HG03060 (cell line): ENCODE measurements around the gene SRGAP1.
"Not testable (repeated sequence)": the region's sequence is repeated elsewhere in the genome, so short reads cannot be mapped to it uniquely, and the experiment has no call there.

Experiments
- ATAC-seq: cut with Tn5 transposase; IDR thresholded peaks from one replicate; pipeline ENCODE4 v1.9.1; 2021; ENCODE audit warnings: low read depth, moderate number of reproducible peaks; ENCODE audit not compliant: unreplicated experiment

Gene SRGAP1

GRCh38 chr12:64066776-64067175 is 222.3 kb downstream of the SRGAP1 start:
- no peak for ATAC-seq

DNA sequence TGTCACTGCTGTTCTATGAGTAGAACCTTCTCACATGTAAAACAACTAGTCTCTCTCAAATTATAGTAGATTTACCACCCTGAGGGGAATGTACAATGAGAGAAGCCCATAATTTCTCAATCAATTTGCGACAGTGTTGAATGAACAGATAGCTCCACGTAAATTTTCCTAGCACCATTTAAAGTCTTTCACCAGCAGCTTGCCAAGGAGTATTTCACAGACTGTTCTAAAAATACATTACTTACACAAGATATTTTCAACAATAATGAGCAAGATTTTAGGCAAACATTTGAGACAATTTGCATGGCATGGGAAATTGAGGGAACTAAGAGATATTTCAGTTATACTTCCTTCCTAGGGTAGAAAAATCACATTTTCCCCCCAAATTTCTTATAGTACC is 226.0 kb downstream of the SRGAP1 start:
- no peak for ATAC-seq

DNA sequence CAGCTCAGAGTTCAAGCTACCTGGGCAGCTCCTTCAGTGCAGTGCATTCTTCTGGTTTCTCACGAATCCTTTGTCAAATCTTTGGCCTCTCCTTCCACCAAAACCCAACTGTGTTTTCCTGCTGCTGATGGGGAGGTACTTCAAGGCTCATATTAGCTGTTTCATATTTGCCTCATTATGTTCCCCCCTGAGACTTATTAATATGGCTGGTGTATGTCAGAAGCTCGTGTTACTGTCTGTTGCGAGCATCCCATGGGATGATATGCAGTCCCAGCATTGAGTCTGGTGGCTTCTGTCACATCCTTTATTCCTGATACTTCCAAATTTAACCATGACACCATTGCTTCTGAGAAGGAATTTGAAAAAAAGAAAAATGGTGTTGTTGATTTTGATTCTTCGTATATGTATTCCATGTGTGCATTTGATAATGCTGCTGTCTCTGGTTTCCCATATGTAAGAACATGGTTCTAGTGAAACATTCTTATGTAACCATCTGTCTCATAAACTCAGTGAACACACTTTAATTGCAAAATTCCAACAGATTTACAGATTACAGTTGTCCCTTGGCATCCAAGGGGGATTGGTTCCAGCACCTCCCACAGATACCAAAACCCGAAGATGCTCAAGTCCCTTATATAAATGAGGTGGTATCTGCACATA is 228.5 kb downstream of the SRGAP1 start:
- ATAC-seq, result no peak

DNA sequence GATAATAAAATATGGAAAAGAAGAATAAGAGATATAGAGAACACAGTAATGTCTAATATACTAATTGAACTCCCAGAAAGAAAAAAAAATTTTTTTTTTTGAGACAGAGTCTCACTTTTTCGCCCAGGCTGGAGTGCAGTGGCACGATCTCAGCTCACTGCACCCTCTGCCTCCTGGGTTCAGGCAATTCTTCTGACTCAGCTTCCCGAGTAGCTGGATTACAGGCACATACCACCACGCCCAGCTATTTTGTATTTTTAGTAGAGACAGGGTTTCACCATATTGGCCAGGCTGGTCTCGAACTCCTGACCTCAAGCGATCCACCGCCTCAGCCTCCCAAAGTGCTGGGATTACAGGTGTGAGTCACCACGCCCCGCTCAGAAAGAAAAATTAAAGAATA is 232.1 kb downstream of the SRGAP1 start:
- not testable (repeated sequence) for ATAC-seq

DNA sequence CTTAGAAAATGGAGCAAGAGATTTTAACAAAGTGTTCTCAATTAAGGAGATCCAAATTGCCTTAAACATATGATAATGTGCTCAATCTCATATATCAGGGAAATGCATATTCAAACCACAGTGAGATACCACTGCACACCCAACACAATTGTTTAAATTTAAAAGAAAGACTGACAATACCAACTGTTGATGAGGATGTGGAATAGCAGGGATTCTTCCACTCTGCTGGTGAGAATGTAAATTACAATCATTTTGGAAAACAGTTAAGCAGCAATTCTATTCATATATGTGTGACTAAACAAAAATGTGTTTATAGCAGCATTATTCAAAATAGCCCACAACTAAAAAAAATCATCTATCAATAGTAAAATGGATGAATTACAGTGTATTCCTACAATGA is 233.4 kb downstream of the SRGAP1 start:
- ATAC-seq, result no peak

- ATAC-seq, result no peak
Observed at GRCh38 chr12:64080319-64081007, 236.0 kb downstream of the SRGAP1 start.

GRCh38 chr12:64081008-64081404 is 236.5 kb downstream of the SRGAP1 start:
- ATAC-seq, result no peak

DNA sequence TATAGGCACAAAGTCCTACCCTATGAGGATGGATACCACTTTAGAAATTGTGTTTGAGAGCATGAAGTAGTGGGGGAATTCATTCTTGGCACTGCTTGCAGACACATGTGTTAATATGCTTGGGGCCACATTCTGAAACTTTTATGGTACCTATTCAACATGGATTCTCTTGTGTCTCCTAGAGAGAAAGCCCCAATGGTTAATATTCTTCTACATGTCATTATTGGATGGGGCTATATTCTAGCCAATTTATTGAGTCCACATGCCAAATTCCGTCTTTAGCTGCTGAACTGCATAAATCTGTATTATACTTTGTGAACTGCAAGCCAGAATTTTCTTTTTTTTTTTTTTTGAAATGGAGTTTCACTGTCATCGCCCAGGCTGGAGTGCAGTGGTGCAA is 237.6 kb downstream of the SRGAP1 start:
- ATAC-seq, result no peak

- ATAC-seq, result no peak
Observed at GRCh38 chr12:64082866-64083268, 238.4 kb downstream of the SRGAP1 start.

DNA sequence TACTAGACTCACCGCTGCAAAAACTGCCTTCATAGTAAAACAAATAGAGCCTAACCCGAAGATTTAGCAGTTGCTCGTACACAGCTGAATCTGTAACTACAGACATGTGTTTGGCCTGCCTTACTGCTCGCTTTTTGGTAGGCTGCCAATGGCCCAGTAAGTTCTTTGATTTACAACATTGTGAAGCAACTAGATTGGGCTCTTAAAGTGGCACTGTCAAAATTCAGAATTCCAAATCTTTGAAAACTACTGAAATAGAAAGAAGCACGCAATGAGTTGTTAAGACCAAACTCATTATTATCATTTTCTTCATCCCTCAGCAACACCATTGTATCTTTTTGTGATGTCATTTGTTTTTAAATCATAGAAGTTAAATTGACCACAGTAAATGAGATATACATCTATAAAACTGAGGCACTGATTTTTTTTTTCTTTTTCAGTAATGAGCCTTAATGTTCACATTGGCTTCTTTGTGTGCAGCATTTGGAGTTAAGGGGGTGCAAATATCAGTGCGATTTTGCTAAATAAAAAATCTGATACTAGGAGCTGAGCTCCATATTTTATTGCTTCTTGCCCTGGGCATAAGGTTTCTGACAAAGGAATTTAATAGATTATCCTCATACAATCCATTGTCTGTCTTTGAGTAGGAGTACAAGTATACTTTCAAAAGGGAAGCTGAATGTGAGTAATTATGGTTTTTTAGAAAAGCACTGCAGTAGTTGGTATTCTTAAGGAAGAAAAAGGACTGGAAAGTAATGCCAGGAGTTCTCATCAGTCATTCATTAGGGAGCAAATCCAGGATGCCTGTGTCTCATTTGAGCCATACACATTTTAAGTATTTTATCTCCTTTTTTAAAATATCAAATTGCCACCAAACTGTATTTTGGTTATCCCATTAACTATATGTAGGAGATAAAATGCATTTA is 239.0 kb downstream of the SRGAP1 start:
- ATAC-seq, result no peak

DNA sequence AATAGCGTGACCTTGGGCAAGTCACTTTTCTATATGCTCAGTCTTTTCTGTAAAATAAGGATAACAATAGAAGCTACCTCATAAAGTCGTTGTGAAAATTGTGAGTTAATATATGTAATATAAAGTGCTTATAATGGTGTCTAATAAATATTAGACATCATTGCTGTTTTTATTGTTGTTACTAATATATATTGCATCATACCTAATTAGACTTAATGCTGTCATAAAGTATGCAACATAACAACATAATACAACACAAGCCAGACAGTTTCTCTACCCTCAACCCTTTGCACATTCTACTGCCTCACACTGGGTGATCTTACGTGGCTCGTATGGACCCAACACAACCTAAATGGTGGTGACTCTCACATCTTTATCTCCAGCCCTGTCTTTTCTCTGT is 240.7 kb downstream of the SRGAP1 start:
- no peak for ATAC-seq

GRCh38 chr12:64085996-64086395 is 241.5 kb downstream of the SRGAP1 start:
- ATAC-seq, result no peak

DNA sequence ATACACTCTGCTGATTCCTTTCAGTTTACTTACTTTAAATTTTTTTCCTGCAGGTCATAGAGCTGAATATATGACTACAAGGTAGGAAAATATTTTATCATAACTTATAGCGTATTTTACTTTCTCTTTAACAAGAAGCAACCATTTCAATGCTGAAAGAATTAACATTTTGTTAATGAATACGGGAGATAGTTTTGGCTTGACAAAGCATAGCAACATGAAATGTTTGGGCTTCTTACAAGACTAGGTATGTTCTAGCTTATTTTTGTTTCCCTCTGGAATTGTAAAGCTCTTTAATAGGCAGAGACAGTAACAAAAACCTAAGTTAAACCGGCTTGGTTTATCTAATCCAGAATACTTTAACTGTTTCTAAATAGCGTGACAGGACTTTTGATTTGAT is 242.4 kb downstream of the SRGAP1 start:
- ATAC-seq, result no peak

- no peak for ATAC-seq
Observed at GRCh38 chr12:64087761-64088160, 243.3 kb downstream of the SRGAP1 start.

DNA sequence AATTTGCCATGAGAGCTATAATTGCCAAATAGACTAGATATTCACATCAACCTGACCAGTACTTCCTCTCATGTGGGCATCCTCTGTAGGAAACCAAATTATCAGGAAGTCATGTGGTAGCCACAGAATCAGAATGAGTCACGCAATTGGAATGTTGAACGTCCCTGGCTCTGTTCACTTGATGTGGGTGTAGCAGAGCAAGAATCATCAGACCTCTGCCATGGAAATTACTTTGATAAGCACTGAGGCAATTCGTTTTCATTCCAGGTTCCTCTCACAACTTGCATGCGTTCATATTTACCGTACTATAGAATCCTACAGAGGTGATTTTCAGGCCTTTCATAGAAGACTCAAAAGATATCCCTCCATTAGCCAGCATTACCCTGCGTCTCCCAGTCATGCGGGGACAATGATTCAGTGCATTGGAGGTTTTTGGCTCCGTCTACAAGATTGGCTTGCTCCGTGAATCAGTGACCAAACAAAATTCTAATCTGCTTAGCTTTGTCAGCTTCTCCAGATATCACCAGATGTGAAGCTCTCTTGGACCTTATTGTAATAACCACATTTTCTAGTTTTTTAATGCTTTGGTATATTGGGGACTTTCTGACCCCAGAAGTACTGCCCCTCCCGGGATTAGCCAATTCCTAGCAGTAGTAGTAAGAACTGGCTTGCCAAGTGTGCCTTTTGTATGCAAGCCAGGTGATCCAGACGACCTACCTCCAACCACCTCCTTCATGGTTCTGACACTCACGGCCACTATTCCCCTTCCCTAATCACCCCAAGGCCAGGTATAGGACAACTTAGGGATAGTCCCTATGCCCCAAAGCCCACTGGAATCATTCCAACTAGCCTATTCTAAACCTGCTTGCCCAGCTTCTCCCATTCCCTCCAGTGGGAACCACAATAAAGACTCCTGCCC is 244.2 kb downstream of the SRGAP1 start:
- no peak for ATAC-seq

GRCh38 chr12:64090047-64090446 is 245.5 kb downstream of the SRGAP1 start:
- no peak for ATAC-seq

- ATAC-seq, result no peak
Observed at GRCh38 chr12:64091186-64091585, 246.7 kb downstream of the SRGAP1 start.

DNA sequence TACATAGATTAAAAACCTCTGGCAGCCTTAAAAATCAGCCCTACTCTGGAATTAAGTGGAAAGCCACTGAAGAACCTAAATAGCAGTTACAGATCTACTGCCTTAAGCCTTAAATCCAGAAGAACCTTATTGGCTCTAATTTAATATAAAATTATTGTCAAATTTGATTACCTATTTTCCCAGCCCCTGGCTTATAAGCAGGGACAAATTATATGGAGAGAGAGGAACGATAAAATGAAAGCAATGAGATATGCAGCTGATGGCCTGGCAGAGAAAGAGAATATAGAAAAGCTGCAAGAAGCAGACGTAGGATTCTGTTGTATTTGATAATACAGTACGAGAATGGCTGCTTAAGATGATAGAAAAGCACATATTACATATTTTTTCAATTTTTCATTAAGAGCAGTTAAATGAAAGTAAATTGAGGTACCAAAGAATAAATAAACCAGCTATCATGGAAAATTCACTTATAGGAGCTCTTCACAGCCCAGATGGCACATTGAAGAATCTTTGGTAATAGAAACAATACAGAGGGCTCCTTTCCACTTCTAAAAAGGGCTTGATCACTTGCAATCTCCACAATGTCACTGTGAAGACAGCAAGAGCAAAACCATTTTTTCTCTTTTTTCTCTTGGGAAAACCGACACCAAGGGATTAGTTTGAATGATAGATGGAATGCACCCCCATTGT is 248.2 kb downstream of the SRGAP1 start:
- no peak for ATAC-seq

- no peak for ATAC-seq
Observed at GRCh38 chr12:64093689-64094088, 249.2 kb downstream of the SRGAP1 start.
